ENCODE data around the gene ZNF326.
"Not testable (repeated sequence)": the region's sequence is repeated elsewhere in the genome, so short reads cannot be mapped to it uniquely, and the experiment has no call there.

The ZNF326 gene

GRCh38 chr1:89971600-89971999 is 23.3 kb upstream of the ZNF326 start:
- no peak for DNase-seq

GRCh38 chr1:89972024-89972423 is 22.9 kb upstream of the ZNF326 start:
- no peak for DNase-seq

GRCh38 chr1:89973471-89974127 is 21.3 kb upstream of the ZNF326 start:
- peak; percentile 23 for DNase-seq

GRCh38 chr1:89974256-89974655 is 20.7 kb upstream of the ZNF326 start:
- DNase-seq = no peak

DNA sequence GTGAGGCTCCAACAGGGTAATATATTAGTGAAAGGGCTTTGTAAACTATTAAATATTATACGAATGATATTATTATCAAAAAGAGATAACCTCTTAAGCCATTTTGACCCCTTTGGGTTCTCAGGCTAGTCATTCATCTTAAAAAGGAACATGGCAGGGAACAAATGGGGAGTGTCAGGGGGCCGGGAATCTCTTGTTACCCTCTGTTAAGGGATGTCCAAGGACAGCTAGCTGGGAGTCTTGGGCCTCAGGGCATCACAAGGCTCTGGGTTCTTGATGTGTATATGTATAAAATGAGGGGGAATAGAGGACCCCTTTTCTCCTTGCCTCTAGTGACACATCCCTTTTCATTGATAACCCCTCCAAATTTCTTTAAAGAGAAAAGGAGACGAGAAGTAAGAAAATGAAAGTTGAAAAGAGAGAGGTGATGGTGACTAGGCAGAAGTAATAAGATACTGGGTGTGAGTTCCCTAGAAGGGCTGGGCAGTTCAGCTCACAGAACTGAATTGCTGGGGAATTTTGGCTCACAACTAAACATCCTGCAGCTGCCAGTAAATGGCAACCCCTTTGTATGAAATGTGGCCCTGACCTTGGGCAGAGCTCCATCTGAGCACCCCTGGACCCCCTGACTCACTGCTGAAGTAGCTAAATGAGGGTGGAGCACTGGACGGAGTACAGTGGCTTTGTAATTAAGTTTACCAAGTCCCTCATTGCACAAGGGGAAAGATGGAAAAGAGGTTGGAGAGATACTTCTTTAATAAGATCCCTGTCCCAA is 20.0 kb upstream of the ZNF326 start:
- no peak for DNase-seq

GRCh38 chr1:89975540-89976125 is 19.3 kb upstream of the ZNF326 start:
- DNase-seq = no peak

- DNase-seq = no peak
Observed at GRCh38 chr1:89978755-89979154, 16.2 kb upstream of the ZNF326 start.

DNA sequence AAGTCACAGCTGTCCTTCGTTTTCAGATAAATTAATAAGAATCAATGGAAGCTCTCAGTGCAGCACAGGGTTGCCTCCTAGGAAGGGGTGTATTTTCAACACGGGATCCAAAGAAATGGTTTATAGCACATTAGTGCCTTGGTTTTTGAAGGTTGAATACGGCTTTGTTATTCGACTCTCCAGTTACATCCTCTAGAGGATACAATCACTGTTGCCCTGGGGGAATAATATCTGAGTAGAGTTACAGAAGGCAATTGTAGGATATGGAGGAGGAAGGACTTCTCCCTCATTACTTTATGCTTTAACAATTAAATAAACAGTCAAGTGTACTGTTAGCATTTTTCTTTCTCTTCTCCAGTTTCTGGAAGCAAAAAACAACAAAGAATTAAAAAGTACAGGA is 14.3 kb upstream of the ZNF326 start:
- DNase-seq = no peak

- not testable (repeated sequence) for DNase-seq
Observed at GRCh38 chr1:89982846-89983245, 12.1 kb upstream of the ZNF326 start.

- not testable (repeated sequence) for DNase-seq
Observed at GRCh38 chr1:89984564-89985116, 10.3 kb upstream of the ZNF326 start.

GRCh38 chr1:89986020-89986419 is 8.9 kb upstream of the ZNF326 start:
- DNase-seq = no peak

- DNase-seq = peak; percentile 41
Observed at GRCh38 chr1:89987159-89987819, 7.6 kb upstream of the ZNF326 start.

DNA sequence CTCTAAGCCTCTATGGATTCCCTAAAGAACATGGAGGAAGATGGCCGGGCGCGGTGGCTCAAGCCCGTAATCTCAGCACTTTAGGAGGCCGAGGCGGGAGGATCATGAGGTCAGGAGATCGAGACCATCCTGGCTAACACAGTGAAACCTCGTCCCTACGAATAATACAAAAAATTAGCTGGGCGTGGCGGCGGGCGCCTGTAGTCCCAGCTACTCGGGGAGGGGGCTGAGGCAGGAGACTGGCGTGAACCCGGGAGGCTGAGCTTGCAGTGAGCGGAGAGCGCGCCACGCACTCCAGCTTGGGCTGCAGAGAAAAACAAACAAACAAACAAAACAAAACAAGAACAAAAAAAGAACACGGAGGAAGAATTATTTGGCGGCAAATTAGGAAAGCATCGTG is 5.8 kb upstream of the ZNF326 start:
- no peak for DNase-seq

DNA sequence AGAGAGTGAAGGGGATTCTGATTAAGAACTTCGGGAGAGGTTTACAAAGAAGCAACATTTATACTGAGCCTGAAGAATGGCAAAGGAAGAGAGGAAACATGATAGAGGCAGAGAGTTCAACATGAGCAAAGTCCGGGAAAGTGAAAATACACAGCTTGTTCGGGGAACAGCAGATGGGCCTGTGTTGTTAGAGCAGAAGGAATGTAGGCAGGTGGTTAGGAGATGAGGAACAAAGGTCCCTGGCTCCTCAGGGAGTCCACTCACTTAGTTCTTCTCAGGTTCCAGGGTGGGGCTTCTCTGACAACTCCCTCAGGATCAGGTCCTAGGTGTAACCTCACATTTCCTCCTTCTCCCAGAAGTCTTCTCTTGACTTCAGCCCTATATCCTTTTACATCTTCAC is 5.1 kb upstream of the ZNF326 start:
- DNase-seq = no peak

DNA sequence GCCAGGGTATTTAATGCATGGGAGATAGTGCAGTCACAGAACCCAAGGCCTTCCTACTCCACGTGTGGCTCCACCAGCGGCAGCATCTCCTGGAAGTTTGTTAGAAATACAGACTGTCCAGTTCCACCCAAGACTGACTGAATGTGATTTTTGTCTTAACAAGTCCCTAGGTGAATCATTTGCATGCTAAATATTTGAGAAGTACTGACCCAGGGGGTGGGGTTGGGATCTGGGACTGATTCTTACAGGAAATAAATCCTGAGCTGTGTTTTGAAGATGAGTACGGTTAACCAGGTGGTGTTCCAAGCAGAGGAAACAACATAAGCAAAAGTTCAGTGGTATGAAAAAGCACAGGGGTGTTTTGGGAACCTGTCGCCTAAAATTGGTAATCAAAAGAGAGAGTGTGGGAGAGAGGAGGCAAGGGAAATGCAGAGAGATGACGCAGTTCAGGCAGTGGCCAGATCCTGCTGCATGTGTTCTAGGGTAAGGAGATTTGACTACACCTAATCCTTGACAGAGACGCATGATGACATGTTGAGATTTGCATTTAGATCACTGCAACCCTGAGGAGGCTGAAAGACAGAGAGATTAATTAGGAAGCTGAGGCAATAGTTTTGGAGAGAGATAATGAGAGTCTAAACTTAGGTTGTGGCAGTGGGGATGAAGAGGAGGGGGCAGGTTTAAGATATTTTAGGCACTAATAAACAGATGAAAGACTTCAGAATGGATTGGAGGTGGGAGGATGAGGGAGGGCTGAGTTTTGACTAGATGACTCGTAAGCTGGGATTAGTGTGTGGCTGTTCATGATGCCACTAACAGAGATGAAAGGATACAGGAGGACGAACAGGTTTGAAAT is 3.7 kb upstream of the ZNF326 start:
- DNase-seq = no peak

DNA sequence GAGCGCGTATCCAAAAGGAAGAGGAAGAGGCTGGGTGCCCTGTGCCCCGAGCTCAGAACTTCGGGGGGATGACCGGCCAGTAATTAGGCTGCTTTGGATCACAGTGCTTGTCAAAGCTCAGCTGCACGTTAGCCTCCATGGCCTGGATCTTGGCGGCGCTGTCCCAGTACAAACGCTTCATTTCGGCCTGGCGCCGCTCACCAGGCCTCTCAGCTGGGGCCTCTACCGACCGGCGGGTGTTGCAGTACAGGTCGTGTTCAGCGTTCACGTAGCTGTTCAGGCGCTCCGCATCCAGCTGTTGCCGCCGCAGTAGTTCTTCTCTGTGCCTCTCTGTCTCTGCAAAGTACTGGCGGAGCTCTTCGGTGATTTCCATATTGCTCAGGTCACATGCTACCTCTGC is 1.4 kb upstream of the ZNF326 start:
- no peak for DNase-seq

GRCh38 chr1:89994231-89994804 is 592 bp upstream of the ZNF326 start:
- DNase-seq = no peak

GRCh38 chr1:89995598-89996449 is 914 bp downstream of the ZNF326 start:
- DNase-seq = no peak

DNA sequence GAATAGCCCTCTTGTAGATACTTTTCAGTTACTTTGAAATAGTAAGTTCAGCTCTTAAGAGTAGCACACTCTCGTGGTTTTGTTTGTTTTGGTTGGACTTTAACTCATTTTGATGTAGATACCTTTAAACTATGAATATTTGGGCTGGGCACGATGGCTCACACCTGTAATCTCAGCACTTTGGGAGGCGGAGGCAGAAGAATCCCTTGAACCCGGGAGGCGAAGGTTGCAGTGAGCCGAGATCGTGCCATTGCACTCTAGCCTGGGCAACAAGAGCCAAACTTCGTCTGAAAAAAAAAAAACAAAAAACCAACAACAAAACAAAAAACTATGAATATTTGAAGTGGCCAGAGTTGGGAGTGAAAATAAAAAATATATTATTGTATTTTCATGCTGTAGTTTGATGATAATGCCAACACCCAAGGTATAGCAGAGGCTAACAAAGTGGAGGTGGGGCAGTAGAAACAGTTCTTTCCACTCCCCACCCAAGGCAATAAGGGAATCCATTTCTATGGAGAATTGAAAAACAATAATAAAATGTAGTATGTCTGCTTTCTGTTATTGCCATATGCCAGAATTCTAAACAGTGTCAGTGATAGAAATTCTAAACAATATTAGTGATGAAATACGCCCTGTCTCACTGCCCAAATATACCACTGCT is 1.7 kb downstream of the ZNF326 start:
- no peak for DNase-seq

DNA sequence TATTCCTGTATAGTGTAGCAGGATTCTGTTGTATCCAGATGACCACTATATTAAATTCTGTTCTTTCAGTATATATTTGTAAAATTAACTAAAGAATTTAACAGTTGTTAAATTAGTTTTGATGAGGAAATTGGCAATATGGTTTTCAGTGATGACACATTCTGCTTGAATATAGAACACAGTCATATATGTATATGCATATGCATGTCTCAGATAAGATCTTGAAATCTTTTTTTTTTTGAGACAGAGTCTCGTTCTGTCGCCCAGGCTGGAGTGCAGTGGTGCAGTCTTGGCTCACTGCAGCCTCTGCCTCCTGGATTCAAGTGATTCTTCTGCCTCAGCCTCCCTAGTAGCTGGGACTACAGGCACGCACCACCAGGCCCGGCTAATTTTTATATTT is 2.2 kb downstream of the ZNF326 start:
- DNase-seq = not testable (repeated sequence)
